MCF 10A (cell line): Measurements from ENCODE around the gene PMF1. TPM values are rescaled to one million over a fixed set of nuclear protein-coding genes. Genes with fewer than 3 reads are reported as not detected.

Experiments
- BruUV-seq: library from RNA; stranded (reverse); fragments of 400-500 nt; replicated peaks from 2 replicates; lab custom pipeline; 2021; lab: Mats Ljungman, UMichigan
- CTCF ChIA-PET: fragments of 300-600 bp; sonication (Branson Sonifier 250); formaldehyde crosslinking; extraction: SDS; loops from one replicate; lab custom pipeline; 2021; ENCODE audit warnings: antibody characterized with exemption, inconsistent platforms; lab: Yijun Ruan, JAX
- POLR2A ChIA-PET: fragments of 300-600, 350-650 bp; sonication (Branson Sonifier 250); formaldehyde crosslinking; extraction: SDS; loops from one replicate; lab custom pipeline; 2020; ENCODE audit warnings: antibody characterized with exemption, inconsistent platforms; lab: Yijun Ruan, JAX
- DNase-seq: peaks from one replicate; pipeline ENCODE4 v3.0.0-alpha.2; 2018; ENCODE audit not compliant: unreplicated experiment
- H3K27ac Mint-ChIP-seq: one replicate; pipeline ENCODE4 v1.8.0; 2022; ENCODE audit warnings: mild to moderate bottlenecking, low read depth, mixed read lengths; ENCODE audit not compliant: unreplicated experiment
- H3K27me3 Mint-ChIP-seq: one replicate; pipeline ENCODE4 v1.8.0; 2022; ENCODE audit warnings: mixed read lengths; ENCODE audit not compliant: insufficient read depth, unreplicated experiment
- H3K36me3 Mint-ChIP-seq: one replicate; pipeline ENCODE4 v1.8.0; 2022; ENCODE audit warnings: mild to moderate bottlenecking, moderate library complexity, mixed read lengths; ENCODE audit not compliant: insufficient read depth, unreplicated experiment
- H3K4me1 Mint-ChIP-seq: one replicate; pipeline ENCODE4 v1.8.0; 2022; ENCODE audit warnings: mixed read lengths; ENCODE audit not compliant: insufficient read depth, unreplicated experiment
- H3K4me3 Mint-ChIP-seq: one replicate; pipeline ENCODE4 v1.8.0; 2022; ENCODE audit warnings: mild to moderate bottlenecking, moderate library complexity, mixed read lengths; ENCODE audit not compliant: unreplicated experiment
- H3K9me3 Mint-ChIP-seq: one replicate; pipeline ENCODE4 v1.8.0; 2022; ENCODE audit warnings: mixed read lengths; ENCODE audit not compliant: unreplicated experiment
- intact Hi-C: fragments of 100-400 bp; cut with micrococcal nuclease; formaldehyde crosslinking; loops from 2 replicates; pipeline ENCODE4 v1.14.1; 2022
- total RNA-seq: library from RNA; stranded (reverse); gene quantifications from 2 replicates; pipeline ENCODE4 v1.2.3, GENCODE V29; 2022
- TF ChIP-seq, protein P1 (sequence below): fragments of 200-600 bp; IDR thresholded peaks from one replicate; pipeline ENCODE4 v1.8.0; 2022; ENCODE audit warnings: antibody characterized with exemption, mild to moderate bottlenecking; ENCODE audit not compliant: unreplicated experiment

The PMF1 gene
- total RNA-seq, 1 experiment from 2014 or later: 77.7 TPM

- no peak for DNase-seq
- Mint-ChIP-seq H3K27ac (no peak overlapping the region), H3K36me3 (peaks cover 39% of the 10 kb centered on the region), H3K4me1 (peaks cover 44% of the 10 kb centered on the region), H3K4me3 (no peak overlapping the region), H3K9me3 (no peaks in the 10 kb centered on the region), H3K27me3 (no peaks in the 10 kb centered on the region)
- BruUV-seq: no TSS peak
- ChIA-PET POLR2A (no interaction called here), CTCF (no interaction called here)
- intact Hi-C loops: no loop called here
- TF ChIP-seq, protein P1, sequence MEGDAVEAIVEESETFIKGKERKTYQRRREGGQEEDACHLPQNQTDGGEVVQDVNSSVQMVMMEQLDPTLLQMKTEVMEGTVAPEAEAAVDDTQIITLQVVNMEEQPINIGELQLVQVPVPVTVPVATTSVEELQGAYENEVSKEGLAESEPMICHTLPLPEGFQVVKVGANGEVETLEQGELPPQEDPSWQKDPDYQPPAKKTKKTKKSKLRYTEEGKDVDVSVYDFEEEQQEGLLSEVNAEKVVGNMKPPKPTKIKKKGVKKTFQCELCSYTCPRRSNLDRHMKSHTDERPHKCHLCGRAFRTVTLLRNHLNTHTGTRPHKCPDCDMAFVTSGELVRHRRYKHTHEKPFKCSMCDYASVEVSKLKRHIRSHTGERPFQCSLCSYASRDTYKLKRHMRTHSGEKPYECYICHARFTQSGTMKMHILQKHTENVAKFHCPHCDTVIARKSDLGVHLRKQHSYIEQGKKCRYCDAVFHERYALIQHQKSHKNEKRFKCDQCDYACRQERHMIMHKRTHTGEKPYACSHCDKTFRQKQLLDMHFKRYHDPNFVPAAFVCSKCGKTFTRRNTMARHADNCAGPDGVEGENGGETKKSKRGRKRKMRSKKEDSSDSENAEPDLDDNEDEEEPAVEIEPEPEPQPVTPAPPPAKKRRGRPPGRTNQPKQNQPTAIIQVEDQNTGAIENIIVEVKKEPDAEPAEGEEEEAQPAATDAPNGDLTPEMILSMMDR: no peak
Observed at GRCh38 chr1:156244712-156245111, 31.9 kb downstream of the PMF1 start.

- H3K4me3 Mint-ChIP-seq: no peak overlapping the region
- peaks cover 40% of the 10 kb centered on the region for H3K36me3 Mint-ChIP-seq
- no peak overlapping the region for H3K27ac Mint-ChIP-seq
- ChIA-PET CTCF (interaction anchor here (1.0 to 1.3 kb wide), 2 partner anchors 41 to 74 kb away, joined by 3 to 6 read pairs; no protein-coding TSS in a partner anchor), POLR2A (interaction anchor here (0.6 to 1.5 kb wide), 4 partner anchors 9 to 118 kb away, joined by 3 to 5 read pairs (median 4); partner anchors contain the start of gene TMEM79)
- no peaks in the 10 kb centered on the region for H3K27me3 Mint-ChIP-seq
- H3K9me3 Mint-ChIP-seq: no peaks in the 10 kb centered on the region
- BruUV-seq: no TSS peak
- no peak for DNase-seq
- intact Hi-C loops: no loop called here
- peaks cover 41% of the 10 kb centered on the region for H3K4me1 Mint-ChIP-seq
- TF ChIP-seq, protein P1: no peak
Observed at GRCh38 chr1:156245451-156246232, 32.8 kb downstream of the PMF1 start.

- H3K27ac Mint-ChIP-seq: no peak overlapping the region
- peaks cover 43% of the 10 kb centered on the region for H3K36me3 Mint-ChIP-seq
- ChIA-PET CTCF (interaction anchor here (0.6 to 1.9 kb wide), 4 partner anchors 21 to 149 kb away, joined by 3 to 12 read pairs (median 4); no protein-coding TSS in a partner anchor), POLR2A (interaction anchor here (0.6 to 3.3 kb wide), 5 partner anchors 10 to 119 kb away, joined by 3 to 8 read pairs (median 4); partner anchors contain the start of gene TMEM79)
- BruUV-seq: no TSS peak
- peaks cover 35% of the 10 kb centered on the region for H3K4me1 Mint-ChIP-seq
- no peak overlapping the region for H3K4me3 Mint-ChIP-seq
- H3K27me3 Mint-ChIP-seq: no peaks in the 10 kb centered on the region
- no peaks in the 10 kb centered on the region for H3K9me3 Mint-ChIP-seq
- no peak for DNase-seq
- TF ChIP-seq, protein P1: no peak
- intact Hi-C loops: no loop called here
Observed at GRCh38 chr1:156246241-156246780, 33.5 kb downstream of the PMF1 start.
